Measurements from ENCODE around the gene NFIA. TPM values are rescaled to one million over a fixed set of nuclear protein-coding genes. Genes with fewer than 3 reads are reported as not detected.

Gene NFIA
- total and polyA plus RNA-seq, 10 of the 15 experiments (the other 5 are each of a cell fraction or from before 2014, with no cell fraction given) = 0.10 to 0.16 TPM; not detected in 8

GRCh38 chr1:61412601-61413000 is 330.2 kb downstream of the NFIA start (continued):
- TF ChIP-seq CBX3 (IDR thresholded peaks at IDR 0.05; ENCODE audit: borderline replicate concordance, low read depth) = no peak
- TF ChIP-seq, protein P1, sequence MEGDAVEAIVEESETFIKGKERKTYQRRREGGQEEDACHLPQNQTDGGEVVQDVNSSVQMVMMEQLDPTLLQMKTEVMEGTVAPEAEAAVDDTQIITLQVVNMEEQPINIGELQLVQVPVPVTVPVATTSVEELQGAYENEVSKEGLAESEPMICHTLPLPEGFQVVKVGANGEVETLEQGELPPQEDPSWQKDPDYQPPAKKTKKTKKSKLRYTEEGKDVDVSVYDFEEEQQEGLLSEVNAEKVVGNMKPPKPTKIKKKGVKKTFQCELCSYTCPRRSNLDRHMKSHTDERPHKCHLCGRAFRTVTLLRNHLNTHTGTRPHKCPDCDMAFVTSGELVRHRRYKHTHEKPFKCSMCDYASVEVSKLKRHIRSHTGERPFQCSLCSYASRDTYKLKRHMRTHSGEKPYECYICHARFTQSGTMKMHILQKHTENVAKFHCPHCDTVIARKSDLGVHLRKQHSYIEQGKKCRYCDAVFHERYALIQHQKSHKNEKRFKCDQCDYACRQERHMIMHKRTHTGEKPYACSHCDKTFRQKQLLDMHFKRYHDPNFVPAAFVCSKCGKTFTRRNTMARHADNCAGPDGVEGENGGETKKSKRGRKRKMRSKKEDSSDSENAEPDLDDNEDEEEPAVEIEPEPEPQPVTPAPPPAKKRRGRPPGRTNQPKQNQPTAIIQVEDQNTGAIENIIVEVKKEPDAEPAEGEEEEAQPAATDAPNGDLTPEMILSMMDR (IDR thresholded peaks at IDR 0.05 in 2 of 3, conservative IDR thresholded peaks at IDR 0.05 in 1 of 3; ENCODE audit: control insufficient read depth in 2 of 3, extremely low read depth in 1 of 3, insufficient read depth in 1 of 3, low read depth in 3 of 3, low read length in 3 of 3) = no peak
- no peak for TF ChIP-seq BHLHE40 (IDR thresholded peaks at IDR 0.05; ENCODE audit: borderline replicate concordance in 1 of 2, low read depth in 2 of 2, low read length in 1 of 2)
- TF ChIP-seq FOXM1 (IDR thresholded peaks at IDR 0.05; ENCODE audit: low read depth, low read length) = no peak

DNA sequence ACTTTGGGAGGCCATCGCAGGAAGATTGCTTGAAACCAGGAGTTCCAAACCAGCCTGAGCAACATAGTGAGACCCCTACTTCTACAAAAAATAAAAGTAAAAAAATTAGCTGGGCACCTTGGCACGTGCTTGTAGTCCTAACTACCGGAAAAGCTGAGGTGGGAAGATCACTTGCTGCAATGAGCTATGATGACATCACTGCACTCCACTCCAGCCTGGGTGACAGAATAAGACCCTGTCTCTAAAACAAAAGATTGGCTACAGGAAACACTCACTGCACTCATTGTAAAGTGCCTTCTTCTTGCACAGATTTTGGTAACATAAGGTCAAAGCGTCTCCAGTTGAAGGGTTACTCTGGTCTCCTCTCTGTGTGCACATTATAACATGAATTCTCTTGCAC is 336.8 kb downstream of the NFIA start:
- no peaks in the 10 kb centered on the region for H3K36me3 ChIP-seq (ENCODE audit: control insufficient read depth in 2 of 2, insufficient read depth in 2 of 2, low read length in 1 of 2)
- RAD21 ChIA-PET (ENCODE audit: unreplicated experiment) = no interaction called here
- TF ChIP-seq PAX5 (IDR thresholded peaks at IDR 0.05; ENCODE audit: borderline replicate concordance, low read depth, low read length) (no peak), ZNF384 (IDR thresholded peaks at IDR 0.05; ENCODE audit: borderline replicate concordance, low read depth, low read length) (no peak), SRF (IDR thresholded peaks at IDR 0.05; ENCODE audit: low read depth in 2 of 2, low read length in 2 of 2) (no peak), ZNF592 (IDR thresholded peaks at IDR 0.05) (no peak), RUNX3 (IDR thresholded peaks at IDR 0.05; ENCODE audit: low read length) (no peak), SMARCA5 (IDR thresholded peaks at IDR 0.05) (no peak)
- H4K20me1 ChIP-seq (ENCODE audit: control insufficient read depth, insufficient read depth) = no peaks in the 10 kb centered on the region
- POLR2A ChIA-PET = interaction anchor here (0.6 kb wide), 1 partner anchor 345 kb away, joined by 3 read pairs; no protein-coding TSS in a partner anchor
- H3K79me2 ChIP-seq (ENCODE audit: control insufficient read depth, insufficient read depth, low read length) = no peaks in the 10 kb centered on the region
- H3K9me3 ChIP-seq (replicated peaks; ENCODE audit: control insufficient read depth, insufficient read depth, low read length) = no peaks in the 10 kb centered on the region
- BruUV-seq (replicated peaks) = no TSS peak
- SMC1A ChIA-PET (ENCODE audit: uncharacterized antibody, unreplicated experiment) = interaction anchor here (1.2 to 1.3 kb wide), 2 partner anchors 13 to 14 kb away, joined by 4 to 7 read pairs; no protein-coding TSS in a partner anchor
- H3K9ac ChIP-seq (ENCODE audit: control insufficient read depth, insufficient read depth, low read length) = no peak overlapping the region
- DNase-seq (ENCODE audit: low read depth, low spot score) = no peak
- H3K4me3 ChIP-seq = no peak overlapping the region
- FAIRE-seq = no peak
- no peak overlapping the region for H3K27ac ChIP-seq (ENCODE audit: control insufficient read depth, insufficient read depth)
- CTCF ChIA-PET = no interaction called here
- in situ Hi-C loops (cut with MboI) (no loop called here), intact Hi-C loops (cut with micrococcal nuclease; ENCODE audit: unreplicated experiment) (no loop called here)
- 50% methylated on average over 4 of the region's 4 CpGs for WGBS (ENCODE audit: insufficient coverage, insufficient replicate concordance, low lambda C conversion rate, missing lambda C conversion rate)
- no peak overlapping the region for H3K4me2 ChIP-seq (ENCODE audit: control insufficient read depth, insufficient read depth)
- H2AFZ ChIP-seq (ENCODE audit: control insufficient read depth, low read depth, low read length) = no peak overlapping the region
- no peaks in the 10 kb centered on the region for H3K4me1 ChIP-seq (ENCODE audit: control insufficient read depth, insufficient read depth, low read length)
- H3K27me3 ChIP-seq (replicated peaks in 1 of 2; ENCODE audit: control insufficient read depth in 2 of 2, insufficient read depth in 2 of 2, low read length in 1 of 2) = no peaks in the 10 kb centered on the region; a peak in 1 of 4 replicates
- ATAC-seq = no peak

Data from GM12878 (cell line).